ENCODE results near the gene STAC2.

GRCh38 chr17:39210093-39210434 lies 15.7 kb downstream of the STAC2 start:
- TF ChIP-seq, protein P1, sequence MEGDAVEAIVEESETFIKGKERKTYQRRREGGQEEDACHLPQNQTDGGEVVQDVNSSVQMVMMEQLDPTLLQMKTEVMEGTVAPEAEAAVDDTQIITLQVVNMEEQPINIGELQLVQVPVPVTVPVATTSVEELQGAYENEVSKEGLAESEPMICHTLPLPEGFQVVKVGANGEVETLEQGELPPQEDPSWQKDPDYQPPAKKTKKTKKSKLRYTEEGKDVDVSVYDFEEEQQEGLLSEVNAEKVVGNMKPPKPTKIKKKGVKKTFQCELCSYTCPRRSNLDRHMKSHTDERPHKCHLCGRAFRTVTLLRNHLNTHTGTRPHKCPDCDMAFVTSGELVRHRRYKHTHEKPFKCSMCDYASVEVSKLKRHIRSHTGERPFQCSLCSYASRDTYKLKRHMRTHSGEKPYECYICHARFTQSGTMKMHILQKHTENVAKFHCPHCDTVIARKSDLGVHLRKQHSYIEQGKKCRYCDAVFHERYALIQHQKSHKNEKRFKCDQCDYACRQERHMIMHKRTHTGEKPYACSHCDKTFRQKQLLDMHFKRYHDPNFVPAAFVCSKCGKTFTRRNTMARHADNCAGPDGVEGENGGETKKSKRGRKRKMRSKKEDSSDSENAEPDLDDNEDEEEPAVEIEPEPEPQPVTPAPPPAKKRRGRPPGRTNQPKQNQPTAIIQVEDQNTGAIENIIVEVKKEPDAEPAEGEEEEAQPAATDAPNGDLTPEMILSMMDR (conservative IDR thresholded peaks at IDR 0.05; ENCODE audit: low read length), result no peak
- TF ChIP-seq EZH2phosphoT487 (IDR thresholded peaks at IDR 0.05; ENCODE audit: borderline replicate concordance, low read depth, low read length), result no peak

Measured in OCI-LY7 (cell line).